Measurements from ENCODE around the gene PLEKHM2.

GRCh38 chr1:15684468-15685291 is 560 bp downstream of the PLEKHM2 start:
- TF ChIP-seq CTCF (IDR thresholded peaks at IDR 0.05; ENCODE audit: low read length) (no peak), EZH2 (IDR thresholded peaks at IDR 0.05; ENCODE audit: borderline replicate concordance, low read length) (no peak)

All from OCI-LY1 (cell line).